ENCODE measurements around the gene WWOX.

Gene WWOX

GRCh38 chr16:79041206-79041605, 941.8 kb downstream of the WWOX start:
- Histone ChIP-seq H3K27ac (no peak overlapping the region), H3K4me3 (ENCODE audit: low read depth in 1 of 2, low read length in 1 of 2) (no peak overlapping the region), H3K4me1 (ENCODE audit: control insufficient read depth in 1 of 2, insufficient read depth in 1 of 2, low read depth in 1 of 2, low read length in 1 of 2) (no peaks in the 10 kb centered on the region), H3K27me3 (no peaks in the 10 kb centered on the region), H3K9me3 (no peaks in the 10 kb centered on the region), H3K36me3 (no peaks in the 10 kb centered on the region)
- TF ChIP-seq CTCF (IDR thresholded peaks at IDR 0.05) = no peak

- no peak for TF ChIP-seq CTCF (IDR thresholded peaks at IDR 0.05)
- no peaks in the 10 kb centered on the region for H3K4me1 ChIP-seq (ENCODE audit: control insufficient read depth in 1 of 2, insufficient read depth in 1 of 2, low read depth in 1 of 2, low read length in 1 of 2)
- no peaks in the 10 kb centered on the region for H3K9me3 ChIP-seq
- no peak overlapping the region for H3K4me3 ChIP-seq (ENCODE audit: low read depth in 1 of 2, low read length in 1 of 2)
- H3K36me3 ChIP-seq = no peaks in the 10 kb centered on the region
- no peaks in the 10 kb centered on the region for H3K27me3 ChIP-seq
- H3K27ac ChIP-seq = no peak overlapping the region
These were observed 942.7 kb downstream of the WWOX start for GRCh38 chr16:79042141-79042540.

GRCh38 chr16:79042886-79043285, 943.4 kb downstream of the WWOX start:
- Histone ChIP-seq H3K36me3 (no peaks in the 10 kb centered on the region), H3K27me3 (no peaks in the 10 kb centered on the region), H3K4me1 (ENCODE audit: control insufficient read depth in 1 of 2, insufficient read depth in 1 of 2, low read depth in 1 of 2, low read length in 1 of 2) (no peaks in the 10 kb centered on the region), H3K9me3 (no peaks in the 10 kb centered on the region), H3K4me3 (ENCODE audit: low read depth in 1 of 2, low read length in 1 of 2) (no peak overlapping the region), H3K27ac (no peak overlapping the region)
- TF ChIP-seq CTCF (IDR thresholded peaks at IDR 0.05) = no peak

- Histone ChIP-seq H3K9me3 (no peaks in the 10 kb centered on the region), H3K27ac (no peak overlapping the region), H3K4me1 (ENCODE audit: control insufficient read depth in 1 of 2, insufficient read depth in 1 of 2, low read depth in 1 of 2, low read length in 1 of 2) (no peaks in the 10 kb centered on the region), H3K27me3 (no peaks in the 10 kb centered on the region), H3K4me3 (ENCODE audit: low read depth in 1 of 2, low read length in 1 of 2) (no peak overlapping the region), H3K36me3 (no peaks in the 10 kb centered on the region)
- no peak for TF ChIP-seq CTCF (IDR thresholded peaks at IDR 0.05)
These were observed 945.7 kb downstream of the WWOX start for GRCh38 chr16:79045191-79045590.

- Histone ChIP-seq H3K9me3 (no peaks in the 10 kb centered on the region), H3K27me3 (no peaks in the 10 kb centered on the region), H3K27ac (no peak overlapping the region), H3K36me3 (no peaks in the 10 kb centered on the region), H3K4me1 (ENCODE audit: control insufficient read depth in 1 of 2, insufficient read depth in 1 of 2, low read depth in 1 of 2, low read length in 1 of 2) (no peaks in the 10 kb centered on the region), H3K4me3 (ENCODE audit: low read depth in 1 of 2, low read length in 1 of 2) (no peak overlapping the region)
- TF ChIP-seq CTCF (IDR thresholded peaks at IDR 0.05) = no peak
These were observed 947.9 kb downstream of the WWOX start for GRCh38 chr16:79047337-79047736.

GRCh38 chr16:79049040-79049439, 949.6 kb downstream of the WWOX start:
- H3K4me1 ChIP-seq (ENCODE audit: control insufficient read depth in 1 of 2, insufficient read depth in 1 of 2, low read depth in 1 of 2, low read length in 1 of 2) = no peaks in the 10 kb centered on the region
- TF ChIP-seq CTCF (IDR thresholded peaks at IDR 0.05) = no peak
- no peaks in the 10 kb centered on the region for H3K36me3 ChIP-seq
- no peaks in the 10 kb centered on the region for H3K9me3 ChIP-seq
- H3K27me3 ChIP-seq = no peaks in the 10 kb centered on the region
- no peak overlapping the region for H3K4me3 ChIP-seq (ENCODE audit: low read depth in 1 of 2, low read length in 1 of 2)
- no peak overlapping the region for H3K27ac ChIP-seq
